ENCODE results near the gene NCOA1. TPM values are rescaled to one million over a fixed set of nuclear protein-coding genes. Genes with fewer than 3 reads are reported as not detected.

The NCOA1 gene
- total RNA-seq, 1 donor from 2014 or later, result 75.1 TPM

DNA sequence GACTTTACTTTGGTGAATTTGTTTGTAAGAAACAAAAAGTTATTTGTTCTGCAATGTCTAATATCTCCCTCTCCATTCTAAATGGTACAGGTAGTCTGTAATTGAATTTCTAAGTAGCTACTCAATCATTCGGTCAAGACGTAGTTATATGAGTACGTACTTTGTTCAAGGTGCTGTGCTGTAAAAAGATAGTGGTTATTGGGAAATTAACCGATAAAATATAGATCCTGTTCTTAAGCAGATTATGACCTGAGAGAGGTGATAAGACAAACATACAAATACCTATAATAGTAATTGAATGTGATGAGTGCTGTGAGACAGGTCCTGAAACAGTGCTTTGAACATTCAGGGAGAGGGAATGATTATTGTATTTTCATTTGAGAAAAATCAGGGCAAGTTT is 7.1 kb downstream of the NCOA1 start:
- no peak for DNase-seq
- Mint-ChIP-seq H3K27ac (ENCODE audit: unreplicated experiment) (no peak overlapping the region), H3K4me3 (ENCODE audit: unreplicated experiment) (no peak overlapping the region), H3K27me3 (ENCODE audit: unreplicated experiment) (no peaks in the 10 kb centered on the region), H3K9me3 (ENCODE audit: unreplicated experiment) (no peaks in the 10 kb centered on the region), H3K4me1 (ENCODE audit: low read depth, unreplicated experiment) (peaks cover 38% of the 10 kb centered on the region), H3K36me3 (ENCODE audit: unreplicated experiment) (no peaks in the 10 kb centered on the region)
- TF ChIP-seq, protein P1, sequence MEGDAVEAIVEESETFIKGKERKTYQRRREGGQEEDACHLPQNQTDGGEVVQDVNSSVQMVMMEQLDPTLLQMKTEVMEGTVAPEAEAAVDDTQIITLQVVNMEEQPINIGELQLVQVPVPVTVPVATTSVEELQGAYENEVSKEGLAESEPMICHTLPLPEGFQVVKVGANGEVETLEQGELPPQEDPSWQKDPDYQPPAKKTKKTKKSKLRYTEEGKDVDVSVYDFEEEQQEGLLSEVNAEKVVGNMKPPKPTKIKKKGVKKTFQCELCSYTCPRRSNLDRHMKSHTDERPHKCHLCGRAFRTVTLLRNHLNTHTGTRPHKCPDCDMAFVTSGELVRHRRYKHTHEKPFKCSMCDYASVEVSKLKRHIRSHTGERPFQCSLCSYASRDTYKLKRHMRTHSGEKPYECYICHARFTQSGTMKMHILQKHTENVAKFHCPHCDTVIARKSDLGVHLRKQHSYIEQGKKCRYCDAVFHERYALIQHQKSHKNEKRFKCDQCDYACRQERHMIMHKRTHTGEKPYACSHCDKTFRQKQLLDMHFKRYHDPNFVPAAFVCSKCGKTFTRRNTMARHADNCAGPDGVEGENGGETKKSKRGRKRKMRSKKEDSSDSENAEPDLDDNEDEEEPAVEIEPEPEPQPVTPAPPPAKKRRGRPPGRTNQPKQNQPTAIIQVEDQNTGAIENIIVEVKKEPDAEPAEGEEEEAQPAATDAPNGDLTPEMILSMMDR (IDR thresholded peaks at IDR 0.05; ENCODE audit: partially characterized antibody, unreplicated experiment), result no peak

DNA sequence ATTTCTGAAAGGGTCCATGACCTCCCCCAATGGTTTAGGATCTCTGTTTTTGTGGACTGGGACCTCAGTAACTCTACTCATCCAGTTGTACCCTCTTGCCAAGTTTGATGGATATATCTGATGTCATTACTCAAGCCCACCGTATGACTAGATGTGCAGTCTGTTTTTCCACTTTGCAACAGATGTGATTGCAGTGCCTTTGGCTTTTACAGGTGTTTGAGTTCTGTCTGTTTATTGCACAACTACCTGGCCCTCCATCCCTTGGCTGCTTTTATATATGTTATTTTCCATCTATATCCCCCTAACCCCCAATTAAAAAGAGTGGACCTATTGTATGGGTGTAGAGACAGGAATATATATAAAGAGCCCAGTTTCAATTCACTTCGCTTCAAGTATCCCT is 10.8 kb downstream of the NCOA1 start:
- peaks cover 21% of the 10 kb centered on the region for H3K4me1 Mint-ChIP-seq (ENCODE audit: low read depth, unreplicated experiment)
- no peak overlapping the region for H3K4me3 Mint-ChIP-seq (ENCODE audit: unreplicated experiment)
- DNase-seq, result no peak

DNA sequence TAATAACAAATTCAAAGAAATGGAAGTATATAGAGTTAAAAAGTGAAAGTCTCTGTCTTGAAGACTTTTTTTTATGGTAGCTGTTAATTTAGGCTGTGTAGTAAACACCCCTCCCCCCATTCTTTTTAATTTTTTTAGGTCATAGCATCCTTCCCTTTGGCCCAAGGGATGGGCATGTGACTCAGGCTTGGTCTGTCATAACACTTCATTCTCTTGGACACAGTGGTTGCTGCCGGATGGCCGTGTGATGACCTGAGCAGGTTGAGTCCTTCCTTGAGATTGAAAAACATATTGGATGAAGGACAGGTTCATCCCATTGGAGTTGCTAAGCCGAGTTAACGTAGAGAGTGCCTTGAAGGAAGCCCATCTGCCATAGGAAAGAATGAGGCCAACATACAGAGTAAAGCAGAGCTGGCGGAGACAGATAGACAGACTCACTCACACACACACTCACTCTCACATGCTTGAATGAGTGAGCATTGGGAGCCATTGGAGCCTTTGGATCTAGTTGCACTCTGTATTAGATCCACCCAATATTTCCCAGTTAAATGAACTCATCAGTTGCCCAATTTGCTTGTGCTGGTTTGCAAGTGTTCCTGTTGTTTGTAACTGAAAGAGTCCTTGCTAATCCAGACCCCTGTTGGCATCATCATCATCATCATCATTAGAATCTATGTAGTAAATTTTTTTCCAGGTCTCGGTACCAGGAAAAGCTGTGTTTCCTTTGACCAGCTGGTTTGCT is 14.7 kb downstream of the NCOA1 start:
- TF ChIP-seq, protein P1 (IDR thresholded peaks at IDR 0.05; ENCODE audit: partially characterized antibody, unreplicated experiment), result no peak

More for the DNA sequence above, 10.8 kb downstream of the NCOA1 start:
- Mint-ChIP-seq H3K9me3 (ENCODE audit: unreplicated experiment) (no peaks in the 10 kb centered on the region), H3K27ac (ENCODE audit: unreplicated experiment) (no peak overlapping the region), H3K36me3 (ENCODE audit: unreplicated experiment) (no peaks in the 10 kb centered on the region), H3K27me3 (ENCODE audit: unreplicated experiment) (no peaks in the 10 kb centered on the region)
- TF ChIP-seq, protein P1 (IDR thresholded peaks at IDR 0.05; ENCODE audit: partially characterized antibody, unreplicated experiment), result no peak

DNA sequence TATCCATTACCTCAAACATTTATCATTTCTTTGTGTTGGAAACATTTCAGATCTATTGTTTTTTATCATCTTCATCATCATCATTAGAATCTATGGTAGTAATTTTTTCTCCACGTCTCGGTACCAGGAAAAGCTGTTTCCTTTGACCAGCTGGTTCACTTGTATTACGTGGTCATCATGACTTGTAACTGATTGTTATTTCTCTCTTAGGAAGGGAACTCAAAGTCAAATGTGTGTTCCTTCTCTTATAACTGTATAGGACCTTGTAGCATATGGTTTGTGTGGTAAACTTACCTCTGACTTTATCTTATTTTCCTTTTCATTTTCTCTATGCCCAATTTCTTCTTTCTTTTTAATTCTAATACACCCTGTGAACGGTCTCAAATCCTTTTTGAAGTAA is 16.5 kb downstream of the NCOA1 start:
- TF ChIP-seq, protein P1 (IDR thresholded peaks at IDR 0.05; ENCODE audit: partially characterized antibody, unreplicated experiment), result no peak
- Mint-ChIP-seq H3K4me1 (ENCODE audit: low read depth, unreplicated experiment) (peaks cover 25% of the 10 kb centered on the region), H3K9me3 (ENCODE audit: unreplicated experiment) (no peaks in the 10 kb centered on the region), H3K36me3 (ENCODE audit: unreplicated experiment) (no peaks in the 10 kb centered on the region), H3K27ac (ENCODE audit: unreplicated experiment) (no peak overlapping the region), H3K27me3 (ENCODE audit: unreplicated experiment) (no peaks in the 10 kb centered on the region), H3K4me3 (ENCODE audit: unreplicated experiment) (no peak overlapping the region)
- DNase-seq, result no peak

More for the DNA sequence above, 14.7 kb downstream of the NCOA1 start:
- Mint-ChIP-seq H3K4me1 (ENCODE audit: low read depth, unreplicated experiment) (peaks cover 22% of the 10 kb centered on the region), H3K9me3 (ENCODE audit: unreplicated experiment) (no peaks in the 10 kb centered on the region), H3K27me3 (ENCODE audit: unreplicated experiment) (no peaks in the 10 kb centered on the region), H3K36me3 (ENCODE audit: unreplicated experiment) (no peaks in the 10 kb centered on the region), H3K4me3 (ENCODE audit: unreplicated experiment) (no peak overlapping the region), H3K27ac (ENCODE audit: unreplicated experiment) (no peak overlapping the region)
- DNase-seq, result no peak

DNA sequence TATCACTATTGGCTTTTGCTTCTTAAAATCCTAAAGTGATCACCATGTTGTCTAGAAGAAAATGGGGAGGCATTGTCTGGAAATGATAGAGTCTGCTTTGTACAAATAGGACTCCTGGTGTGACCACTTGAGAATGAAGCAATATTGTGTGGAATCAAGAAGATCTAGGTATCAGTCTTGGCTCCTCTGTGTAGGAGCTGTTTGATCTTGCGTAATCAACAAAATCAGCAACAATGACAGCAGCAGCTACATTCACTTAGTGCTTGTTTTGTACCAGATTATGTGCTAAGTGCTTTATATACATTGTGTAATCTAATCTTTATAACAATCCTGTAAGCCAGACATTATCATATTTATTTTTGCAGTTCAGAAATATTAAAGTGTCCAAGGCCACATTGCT is 17.8 kb downstream of the NCOA1 start:
- Mint-ChIP-seq H3K27me3 (ENCODE audit: unreplicated experiment) (no peaks in the 10 kb centered on the region), H3K4me3 (ENCODE audit: unreplicated experiment) (no peak overlapping the region), H3K9me3 (ENCODE audit: unreplicated experiment) (no peaks in the 10 kb centered on the region), H3K4me1 (ENCODE audit: low read depth, unreplicated experiment) (peaks cover 28% of the 10 kb centered on the region), H3K27ac (ENCODE audit: unreplicated experiment) (no peak overlapping the region), H3K36me3 (ENCODE audit: unreplicated experiment) (no peaks in the 10 kb centered on the region)
- TF ChIP-seq, protein P1 (IDR thresholded peaks at IDR 0.05; ENCODE audit: partially characterized antibody, unreplicated experiment), result no peak
- DNase-seq, result no peak
